GM21381 (cell line): Measurements from ENCODE around the gene SLC19A2.

Experiments
- ATAC-seq: cut with Tn5 transposase; IDR thresholded peaks from one replicate; pipeline ENCODE4 v1.9.1; 2021; ENCODE audit warnings: mild to moderate bottlenecking, moderate library complexity; ENCODE audit not compliant: unreplicated experiment

SLC19A2 gene

DNA sequence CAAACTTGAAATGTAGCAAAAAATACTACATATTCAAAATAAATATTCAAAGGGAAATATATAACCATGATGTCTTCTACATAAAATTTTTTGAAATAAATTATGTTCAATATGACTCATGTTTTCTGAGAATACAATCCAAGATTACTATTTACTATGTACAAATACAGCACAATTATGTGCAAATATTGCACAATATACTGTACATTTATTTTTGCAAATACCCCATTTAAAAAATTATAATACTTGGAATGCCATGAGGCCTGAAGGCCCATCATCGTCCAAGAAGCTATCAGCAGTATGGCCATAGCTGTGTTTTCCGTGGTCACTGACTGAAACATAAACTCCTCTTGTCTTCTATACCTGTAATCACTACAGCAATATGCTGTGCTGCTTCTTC lies 70.8 kb downstream of the SLC19A2 start:
- no peak for ATAC-seq
